Measurements from ENCODE around the gene ZNF629.

Gene ZNF629

GRCh38 chr16:30746638-30747175, 40.3 kb downstream of the ZNF629 start:
- DNase-seq = no peak

- no peak for DNase-seq
Measured at GRCh38 chr16:30745082-30745481, 41.9 kb downstream of the ZNF629 start.

- no peak for DNase-seq
Measured at GRCh38 chr16:30744183-30744582, 42.8 kb downstream of the ZNF629 start.

- no peak for DNase-seq
Measured at GRCh38 chr16:30743716-30744115, 43.3 kb downstream of the ZNF629 start.

- DNase-seq = no peak
Measured at GRCh38 chr16:30741461-30741914, 45.5 kb downstream of the ZNF629 start.

GRCh38 chr16:30740364-30741251, 46.4 kb downstream of the ZNF629 start:
- DNase-seq = no peak

- no peak for DNase-seq
Measured at GRCh38 chr16:30738984-30739951, 47.7 kb downstream of the ZNF629 start.

GRCh38 chr16:30737794-30738648, 49.0 kb downstream of the ZNF629 start:
- no peak for DNase-seq

- DNase-seq = no peak
Measured at GRCh38 chr16:30736995-30737793, 49.8 kb downstream of the ZNF629 start.

GRCh38 chr16:30731411-30731810, 55.6 kb downstream of the ZNF629 start:
- DNase-seq = no peak

GRCh38 chr16:30728899-30729672, 57.9 kb downstream of the ZNF629 start:
- DNase-seq = no peak

Data from NCI-H446 treated with DMSO at 0.1 percent for 48 hours (cell line).